PC-9 (cell line): ENCODE results near the gene SHANK1.
"Not testable (repeated sequence)": the region's sequence is repeated elsewhere in the genome, so short reads cannot be mapped to it uniquely, and the experiment has no call there.

Experiments
- CTCF ChIP-seq: fragments of 200-600 bp; sonication (generic); conservative IDR thresholded peaks from 2 replicates; pipeline ENCODE4 v1.6.1; 2017; ENCODE audit warnings: mixed run types, antibody characterized with exemption, mild to moderate bottlenecking, moderate library complexity
- EZH2 ChIP-seq: fragments of 200-600 bp; sonication (generic); IDR thresholded peaks from 2 replicates; pipeline ENCODE4 v1.8.0; 2017; ENCODE audit warnings: antibody characterized with exemption, low read depth

- TF ChIP-seq CTCF, EZH2: not testable (repeated sequence)
These were observed 47.7 kb upstream of the SHANK1 start for GRCh38 chr19:50767263-50767662.
